ENCODE measurements around the gene MARCHF2.
"Not testable (repeated sequence)": the region's sequence is repeated elsewhere in the genome, so short reads cannot be mapped to it uniquely, and the experiment has no call there.

Gene MARCHF2

GRCh38 chr19:8412783-8413628, at the start of gene MARCHF2:
MARCHF2 (plus strand) TSS chr19:8413305; CDS start chr19:8421841, 8,536 bp downstream.
- DNase-seq (ENCODE audit: low read depth) = peak; percentile 65

- DNase-seq (ENCODE audit: low read depth) = no peak
These were observed 49.0 kb upstream of the MARCHF2 start, which contains the start of gene ANGPTL4 for GRCh38 chr19:8363803-8364771. ANGPTL4 (plus strand) TSS chr19:8364155; CDS start chr19:8364322, 167 bp downstream.

- no peak for DNase-seq (ENCODE audit: low read depth)
These were observed 47.0 kb upstream of the MARCHF2 start for GRCh38 chr19:8366121-8366581.

- DNase-seq (ENCODE audit: low read depth) = no peak
These were observed 46.2 kb upstream of the MARCHF2 start for GRCh38 chr19:8366961-8367326.

GRCh38 chr19:8367327-8368001, 45.6 kb upstream of the MARCHF2 start:
- DNase-seq (ENCODE audit: low read depth) = peak; percentile 88

GRCh38 chr19:8370176-8371010, 42.7 kb upstream of the MARCHF2 start:
- DNase-seq (ENCODE audit: low read depth) = no peak

- DNase-seq (ENCODE audit: low read depth) = no peak
These were observed 41.9 kb upstream of the MARCHF2 start for GRCh38 chr19:8371011-8371804.

GRCh38 chr19:8373867-8374813, 39.0 kb upstream of the MARCHF2 start:
- no peak for DNase-seq (ENCODE audit: low read depth)

- not testable (repeated sequence) for DNase-seq (ENCODE audit: low read depth)
These were observed 37.3 kb upstream of the MARCHF2 start for GRCh38 chr19:8375766-8376165.

GRCh38 chr19:8376373-8376974, 36.6 kb upstream of the MARCHF2 start:
- DNase-seq (ENCODE audit: low read depth) = not testable (repeated sequence)

GRCh38 chr19:8377598-8377997, 35.5 kb upstream of the MARCHF2 start:
- no peak for DNase-seq (ENCODE audit: low read depth)

- not testable (repeated sequence) for DNase-seq (ENCODE audit: low read depth)
These were observed 33.8 kb upstream of the MARCHF2 start for GRCh38 chr19:8379156-8379891.

- DNase-seq (ENCODE audit: low read depth) = not testable (repeated sequence)
These were observed 28.5 kb upstream of the MARCHF2 start for GRCh38 chr19:8384569-8384968.

GRCh38 chr19:8385103-8385502, 28.0 kb upstream of the MARCHF2 start:
- not testable (repeated sequence) for DNase-seq (ENCODE audit: low read depth)

- DNase-seq (ENCODE audit: low read depth) = not testable (repeated sequence)
These were observed 27.5 kb upstream of the MARCHF2 start for GRCh38 chr19:8385566-8385965.

- not testable (repeated sequence) for DNase-seq (ENCODE audit: low read depth)
These were observed 26.7 kb upstream of the MARCHF2 start for GRCh38 chr19:8386419-8386818.

- no peak for DNase-seq (ENCODE audit: low read depth)
These were observed 26.1 kb upstream of the MARCHF2 start for GRCh38 chr19:8386990-8387389.

All from GM04503 (cell line).